ENCODE measurements around the gene RNF217. TPM values are rescaled to one million over a fixed set of nuclear protein-coding genes. Genes with fewer than 3 reads are reported as not detected.

The RNF217 gene
- total RNA-seq, 2 experiments from 2014 or later, result 0.12 to 0.30 TPM

GRCh38 chr6:125008261-125008703, 46.0 kb downstream of the RNF217 start:
- Mint-ChIP-seq H3K36me3 (no peaks in the 10 kb centered on the region), H3K4me3 (no peak overlapping the region), H3K27ac (no peak overlapping the region), H3K27me3 (peaks cover 11% of the 10 kb centered on the region), H3K9me3 (no peaks in the 10 kb centered on the region), H3K4me1 (peaks cover 2% of the 10 kb centered on the region)
- DNase-seq, result no peak

- peaks cover 3% of the 10 kb centered on the region for H3K4me1 Mint-ChIP-seq
- no peak overlapping the region for H3K4me3 Mint-ChIP-seq
- DNase-seq, result no peak
- H3K27me3 Mint-ChIP-seq, result peaks cover 11% of the 10 kb centered on the region
- no peaks in the 10 kb centered on the region for H3K9me3 Mint-ChIP-seq
- H3K36me3 Mint-ChIP-seq, result no peaks in the 10 kb centered on the region
- no peak overlapping the region for H3K27ac Mint-ChIP-seq
Measured at GRCh38 chr6:125008957-125009356, 46.7 kb downstream of the RNF217 start.

GRCh38 chr6:125009578-125009977, 47.3 kb downstream of the RNF217 start:
- H3K27ac Mint-ChIP-seq, result no peak overlapping the region
- H3K36me3 Mint-ChIP-seq, result no peaks in the 10 kb centered on the region

GRCh38 chr6:125013938-125014660, 51.9 kb downstream of the RNF217 start:
- H3K9me3 Mint-ChIP-seq, result no peaks in the 10 kb centered on the region

More at GRCh38 chr6:125009578-125009977, 47.3 kb downstream of the RNF217 start:
- Mint-ChIP-seq H3K4me3 (no peak overlapping the region), H3K9me3 (no peaks in the 10 kb centered on the region), H3K4me1 (peaks cover 8% of the 10 kb centered on the region), H3K27me3 (peaks cover 11% of the 10 kb centered on the region)
- DNase-seq, result no peak

GRCh38 chr6:125014661-125014957, 52.4 kb downstream of the RNF217 start:
- H3K36me3 Mint-ChIP-seq, result no peaks in the 10 kb centered on the region

More at GRCh38 chr6:125013938-125014660, 51.9 kb downstream of the RNF217 start:
- Mint-ChIP-seq H3K27ac (peak overlapping the region; percentile 2), H3K27me3 (peaks cover 9% of the 10 kb centered on the region), H3K36me3 (no peaks in the 10 kb centered on the region), H3K4me1 (peaks cover 8% of the 10 kb centered on the region), H3K4me3 (no peak overlapping the region)
- DNase-seq, result no peak

GRCh38 chr6:125015152-125015551, 52.9 kb downstream of the RNF217 start:
- Mint-ChIP-seq H3K27me3 (no peaks in the 10 kb centered on the region), H3K4me3 (no peak overlapping the region), H3K27ac (no peak overlapping the region), H3K4me1 (peaks cover 8% of the 10 kb centered on the region), H3K9me3 (no peaks in the 10 kb centered on the region), H3K36me3 (no peaks in the 10 kb centered on the region)
- no peak for DNase-seq

More at GRCh38 chr6:125014661-125014957, 52.4 kb downstream of the RNF217 start:
- peaks cover 8% of the 10 kb centered on the region for H3K4me1 Mint-ChIP-seq
- peaks cover 4% of the 10 kb centered on the region for H3K27me3 Mint-ChIP-seq
- H3K4me3 Mint-ChIP-seq, result no peak overlapping the region
- no peaks in the 10 kb centered on the region for H3K9me3 Mint-ChIP-seq
- DNase-seq, result no peak
- peak overlapping the region; percentile 2 for H3K27ac Mint-ChIP-seq

GRCh38 chr6:125018136-125018535, 55.9 kb downstream of the RNF217 start:
- H3K27ac Mint-ChIP-seq, result no peak overlapping the region
- H3K27me3 Mint-ChIP-seq, result no peaks in the 10 kb centered on the region

GRCh38 chr6:125019281-125019680, 57.0 kb downstream of the RNF217 start:
- DNase-seq, result no peak
- no peaks in the 10 kb centered on the region for H3K36me3 Mint-ChIP-seq
- no peaks in the 10 kb centered on the region for H3K9me3 Mint-ChIP-seq
- H3K27me3 Mint-ChIP-seq, result no peaks in the 10 kb centered on the region
- peaks cover 2% of the 10 kb centered on the region for H3K4me1 Mint-ChIP-seq
- H3K4me3 Mint-ChIP-seq, result no peak overlapping the region
- H3K27ac Mint-ChIP-seq, result no peak overlapping the region

More at GRCh38 chr6:125018136-125018535, 55.9 kb downstream of the RNF217 start:
- no peak for DNase-seq
- peaks cover 7% of the 10 kb centered on the region for H3K4me1 Mint-ChIP-seq
- no peak overlapping the region for H3K4me3 Mint-ChIP-seq
- H3K9me3 Mint-ChIP-seq, result no peaks in the 10 kb centered on the region
- H3K36me3 Mint-ChIP-seq, result no peaks in the 10 kb centered on the region

GRCh38 chr6:125019918-125020317, 57.7 kb downstream of the RNF217 start:
- no peaks in the 10 kb centered on the region for H3K4me1 Mint-ChIP-seq
- H3K27me3 Mint-ChIP-seq, result no peaks in the 10 kb centered on the region
- no peak overlapping the region for H3K4me3 Mint-ChIP-seq
- no peak overlapping the region for H3K27ac Mint-ChIP-seq
- H3K36me3 Mint-ChIP-seq, result no peaks in the 10 kb centered on the region
- DNase-seq, result no peak
- H3K9me3 Mint-ChIP-seq, result no peaks in the 10 kb centered on the region

- no peak for DNase-seq
- H3K9me3 Mint-ChIP-seq, result no peaks in the 10 kb centered on the region
- H3K36me3 Mint-ChIP-seq, result no peaks in the 10 kb centered on the region
- H3K27me3 Mint-ChIP-seq, result no peaks in the 10 kb centered on the region
- no peak overlapping the region for H3K27ac Mint-ChIP-seq
- no peaks in the 10 kb centered on the region for H3K4me1 Mint-ChIP-seq
- no peak overlapping the region for H3K4me3 Mint-ChIP-seq
Measured at GRCh38 chr6:125020385-125020784, 58.1 kb downstream of the RNF217 start.

GRCh38 chr6:125022391-125022989, 60.3 kb downstream of the RNF217 start:
- H3K27me3 Mint-ChIP-seq, result no peaks in the 10 kb centered on the region
- no peaks in the 10 kb centered on the region for H3K4me1 Mint-ChIP-seq
- no peak overlapping the region for H3K4me3 Mint-ChIP-seq
- H3K36me3 Mint-ChIP-seq, result no peaks in the 10 kb centered on the region
- H3K9me3 Mint-ChIP-seq, result no peaks in the 10 kb centered on the region
- H3K27ac Mint-ChIP-seq, result no peak overlapping the region
- DNase-seq, result no peak

- Mint-ChIP-seq H3K9me3 (no peaks in the 10 kb centered on the region), H3K27me3 (no peaks in the 10 kb centered on the region)
Measured at GRCh38 chr6:125025164-125025854, 63.1 kb downstream of the RNF217 start.

GRCh38 chr6:125027287-125027686, 65.0 kb downstream of the RNF217 start:
- no peaks in the 10 kb centered on the region for H3K27me3 Mint-ChIP-seq
- H3K27ac Mint-ChIP-seq, result no peak overlapping the region
- DNase-seq, result no peak
- no peaks in the 10 kb centered on the region for H3K9me3 Mint-ChIP-seq
- no peaks in the 10 kb centered on the region for H3K4me1 Mint-ChIP-seq
- H3K4me3 Mint-ChIP-seq, result no peak overlapping the region
- no peaks in the 10 kb centered on the region for H3K36me3 Mint-ChIP-seq

More at GRCh38 chr6:125025164-125025854, 63.1 kb downstream of the RNF217 start:
- DNase-seq, result no peak
- Mint-ChIP-seq H3K4me1 (no peaks in the 10 kb centered on the region), H3K27ac (no peak overlapping the region), H3K36me3 (no peaks in the 10 kb centered on the region), H3K4me3 (no peak overlapping the region)

- Mint-ChIP-seq H3K4me3 (no peak overlapping the region), H3K4me1 (no peaks in the 10 kb centered on the region), H3K9me3 (no peaks in the 10 kb centered on the region), H3K27me3 (no peaks in the 10 kb centered on the region), H3K27ac (no peak overlapping the region), H3K36me3 (no peaks in the 10 kb centered on the region)
- DNase-seq, result no peak
Measured at GRCh38 chr6:125030969-125031368, 68.7 kb downstream of the RNF217 start.

- no peak overlapping the region for H3K4me3 Mint-ChIP-seq
- no peak for DNase-seq
Measured at GRCh38 chr6:125031385-125031784, 69.1 kb downstream of the RNF217 start.

More at GRCh38 chr6:125031385-125031784, 69.1 kb downstream of the RNF217 start:
- Mint-ChIP-seq H3K36me3 (no peaks in the 10 kb centered on the region), H3K4me1 (no peaks in the 10 kb centered on the region), H3K27me3 (no peaks in the 10 kb centered on the region), H3K9me3 (no peaks in the 10 kb centered on the region), H3K27ac (no peak overlapping the region)

Data from activated naive CD8-positive, alpha-beta T cell treated with anti-CD3 and anti-CD28 coated beads for 36 hours (primary cell).